SK-N-SH (cell line): ENCODE measurements around the gene XPO1. TPM values are rescaled to one million over a fixed set of nuclear protein-coding genes. Genes with fewer than 3 reads are reported as not detected.

Source experiments
- CTCF ChIA-PET: fragments of 300-600, 350-600 bp; formaldehyde crosslinking; extraction: SDS; loops from one replicate; lab custom pipeline; 2021; lab: Yijun Ruan, JAX
- POLR2A ChIA-PET: fragments of 350-600 bp; sonication (Branson Sonifier 250); formaldehyde crosslinking; extraction: SDS; loops from one replicate; lab custom pipeline; 2020; ENCODE audit warnings: antibody characterized with exemption, inconsistent platforms; lab: Yijun Ruan, JAX
- DNase-seq: peaks from one replicate; pipeline ENCODE4 v3.0.0; 2012
- H2AFZ ChIP-seq: fragments of 200-600 bp; sonication (generic); 2 replicates; pipeline ENCODE4 v1.8.1; 2016; ENCODE audit warnings: antibody characterized with exemption, mild to moderate bottlenecking, low read depth
- H3F3A ChIP-seq: fragments of 200-600 bp; sonication (generic); replicated peaks from 2 replicates; pipeline ENCODE3; 2016; ENCODE audit warnings: antibody characterized with exemption, mild to moderate bottlenecking; ENCODE audit not compliant: insufficient read depth
- H3K27ac ChIP-seq, 2 experiments: fragments of 200-500 bp in 1 of 2; fragments of 200-600 bp in 1 of 2; sonication (Bioruptor generic) in 1 of 2; sonication (generic), shearing (Covaris generic) in 1 of 2; 2 replicates each; pipeline versions ENCODE4 v1.5.1 to v1.6.1; 2014 to 2016; ENCODE audit warnings: low read depth in 2 of 2, inconsistent platforms in 1 of 2, low read length in 1 of 2, mild to moderate bottlenecking in 1 of 2, mixed read lengths in 1 of 2
- H3K27me3 ChIP-seq: fragments of 200-600 bp; sonication (generic), shearing (Covaris generic); 2 replicates; pipeline ENCODE4 v1.6.1; 2016; ENCODE audit warnings: mixed run types; ENCODE audit not compliant: insufficient read depth
- H3K36me3 ChIP-seq, 2 experiments: fragments of 200-500 bp in 1 of 2; fragments of 200-600 bp in 1 of 2; sonication (Bioruptor generic) in 1 of 2; sonication (generic) in 1 of 2; replicated peaks in 1 of 2; 2 replicates each; pipeline versions ENCODE3 to v1.5.1; 2014 to 2016; ENCODE audit warnings: low read length in 1 of 2, mild to moderate bottlenecking in 1 of 2; ENCODE audit not compliant: insufficient read depth in 2 of 2, control insufficient read depth in 1 of 2
- H3K4me1 ChIP-seq, 2 experiments: fragments of 200-500 bp in 1 of 2; fragments of 200-600 bp in 1 of 2; sonication (Bioruptor generic) in 1 of 2; sonication (generic), shearing (Covaris generic) in 1 of 2; 2 replicates each; pipeline versions ENCODE4 v1.5.1 to v1.6.1; 2014 to 2016; ENCODE audit warnings: low read depth in 1 of 2, low read length in 1 of 2, mixed run types in 1 of 2; ENCODE audit not compliant: insufficient read depth in 2 of 2, control insufficient read depth in 1 of 2
- H3K4me2 ChIP-seq: fragments of 200-600 bp; sonication (generic), shearing (Covaris generic); 2 replicates; pipeline ENCODE4 v1.6.1; 2017; ENCODE audit warnings: mixed run types
- H3K4me3 ChIP-seq, 2 experiments: fragments of 200-500 bp in 1 of 2; fragments of 200-600 bp in 1 of 2; sonication (Bioruptor generic) in 1 of 2; sonication (generic), shearing (Covaris generic) in 1 of 2; 2 replicates each; pipeline versions ENCODE4 v1.5.1 to v1.8.1; 2014 to 2016; ENCODE audit warnings: low read depth in 2 of 2, inconsistent platforms in 1 of 2, low read length in 1 of 2, mild to moderate bottlenecking in 1 of 2, mixed read lengths in 1 of 2, moderate library complexity in 1 of 2
- H3K79me2 ChIP-seq: fragments of 200-600 bp; sonication (generic); 2 replicates; pipeline ENCODE4 v1.8.1; 2017; ENCODE audit warnings: mild to moderate bottlenecking; ENCODE audit not compliant: insufficient read depth
- H3K9ac ChIP-seq: fragments of 200-600 bp; sonication (generic); 2 replicates; pipeline ENCODE4 v1.6.1; 2017; ENCODE audit warnings: mixed run types
- H3K9me2 ChIP-seq: fragments of 200-600 bp; sonication (generic); 2 replicates; pipeline ENCODE4 v1.6.1; 2017; ENCODE audit warnings: mixed run types
- H3K9me3 ChIP-seq: fragments of 200-600 bp; sonication (generic); 2 replicates; pipeline ENCODE4 v1.6.1; 2017; ENCODE audit warnings: mixed run types, mild to moderate bottlenecking, moderate library complexity
- H4K20me1 ChIP-seq: fragments of 200-600 bp; sonication (generic); 2 replicates; pipeline ENCODE4 v1.6.1; 2017; ENCODE audit warnings: mild to moderate bottlenecking, mixed run types; ENCODE audit not compliant: insufficient read depth
- EZH2phosphoT487 ChIP-seq: fragments of 200-600 bp; sonication (generic); IDR thresholded peaks from 2 replicates; pipeline ENCODE4 v1.6.1; 2017; ENCODE audit warnings: low read depth, mixed run types, mild to moderate bottlenecking, antibody characterized with exemption, moderate library complexity, borderline replicate concordance
- FOXJ3 ChIP-seq: sonication (generic); formaldehyde crosslinking; IDR thresholded peaks from 2 replicates; pipeline ENCODE4 v1.5.1; 2020; ENCODE audit warnings: mild to moderate bottlenecking, missing genetic modification reagents
- GATA2 ChIP-seq: sonication (generic); formaldehyde crosslinking; IDR thresholded peaks from 2 replicates; pipeline ENCODE4 v1.5.0; 2020; ENCODE audit warnings: mild to moderate bottlenecking, missing genetic modification reagents
- JUND ChIP-seq: IDR thresholded peaks from 2 replicates; pipeline ENCODE4 v1.4.0; 2012
- NRF1 ChIP-seq: IDR thresholded peaks from 2 replicates; pipeline ENCODE4 v1.6.1; 2012; ENCODE audit warnings: low read depth, mild to moderate bottlenecking, low read length
- SMC3 ChIP-seq: IDR thresholded peaks from 2 replicates; pipeline ENCODE4 v1.6.1; 2012; ENCODE audit warnings: low read depth, low read length, improper control_type of control experiment
- TAF1 ChIP-seq: IDR thresholded peaks from 2 replicates; pipeline ENCODE4 v1.6.1; 2012; ENCODE audit warnings: low read depth, mild to moderate bottlenecking, low read length, moderate library complexity, borderline replicate concordance
- TCF12 ChIP-seq: IDR thresholded peaks from 2 replicates; pipeline ENCODE4 v1.4.0; 2012
- WGBS: methylation state at CpG from one replicate; pipeline ENCODE4 v1.1.6; 2017; ENCODE audit warnings: low lambda C conversion rate; 5-methylcytosine and 5-hydroxymethylcytosine counted together
- polyA plus RNA-seq, 3 experiments: library from polyadenylated mRNA; depleted of rRNA; stranded (reverse); fragments of >200 nt; gene quantifications; 2 replicates each; pipeline ENCODE4 v1.2.3, GENCODE V29; 2012
- TF ChIP-seq, protein P1 (sequence below): fragments of 150-350 bp; IDR thresholded peaks from 2 replicates; pipeline ENCODE4 v1.6.1; 2016; ENCODE audit warnings: mild to moderate bottlenecking, low read depth, low read length
- TF ChIP-seq, protein P2 (sequence below): IDR thresholded peaks from 2 replicates; pipeline ENCODE4; 2012
- TF ChIP-seq, protein P3 (sequence below): IDR thresholded peaks from 2 replicates; pipeline ENCODE4 v1.4.0; 2012; ENCODE audit warnings: low read depth, borderline replicate concordance

XPO1 gene
- polyA plus RNA-seq, 1 of the 3 experiments (the other 2 are of a cell fraction) = 61.0 TPM

DNA sequence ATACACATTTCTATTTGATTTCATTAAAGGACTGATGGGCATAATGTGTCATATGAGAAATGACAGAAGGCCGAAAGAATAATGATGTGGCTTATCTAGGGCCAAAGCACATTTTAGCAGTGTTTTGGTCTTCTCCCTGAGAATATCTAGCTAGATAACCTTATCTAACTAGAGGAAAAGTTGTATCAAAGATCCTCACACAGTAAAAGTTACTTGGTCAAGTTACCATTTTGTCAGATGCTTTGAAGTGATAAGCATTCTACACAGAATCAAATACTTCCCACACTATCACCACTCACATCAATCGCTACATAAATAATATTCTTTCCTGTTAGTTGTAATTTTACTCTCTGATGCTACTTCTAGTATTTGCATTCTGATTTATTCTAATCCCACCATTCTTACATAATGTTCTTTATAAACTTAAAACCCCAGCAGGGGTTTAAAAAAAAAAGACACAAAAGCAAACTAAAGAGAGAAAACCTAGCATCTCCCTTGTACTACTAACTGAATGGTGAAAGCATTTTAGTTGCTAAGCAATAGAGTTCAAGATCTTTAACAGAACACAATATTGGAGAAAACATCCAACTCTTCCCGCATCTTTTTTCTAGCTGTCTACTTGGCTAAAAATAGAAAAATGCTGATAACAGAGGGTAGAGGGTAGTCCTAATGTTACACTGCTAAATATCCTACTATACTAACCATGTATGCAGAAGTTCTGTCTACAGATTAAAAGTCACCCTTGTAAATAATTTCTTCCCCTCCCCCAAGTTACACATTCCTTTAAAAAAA is 8.0 kb downstream of the XPO1 start (continued):
- TF ChIP-seq GATA2 (no peak), SMC3 (no peak), TAF1 (no peak), JUND (no peak)
- TF ChIP-seq, protein P1, sequence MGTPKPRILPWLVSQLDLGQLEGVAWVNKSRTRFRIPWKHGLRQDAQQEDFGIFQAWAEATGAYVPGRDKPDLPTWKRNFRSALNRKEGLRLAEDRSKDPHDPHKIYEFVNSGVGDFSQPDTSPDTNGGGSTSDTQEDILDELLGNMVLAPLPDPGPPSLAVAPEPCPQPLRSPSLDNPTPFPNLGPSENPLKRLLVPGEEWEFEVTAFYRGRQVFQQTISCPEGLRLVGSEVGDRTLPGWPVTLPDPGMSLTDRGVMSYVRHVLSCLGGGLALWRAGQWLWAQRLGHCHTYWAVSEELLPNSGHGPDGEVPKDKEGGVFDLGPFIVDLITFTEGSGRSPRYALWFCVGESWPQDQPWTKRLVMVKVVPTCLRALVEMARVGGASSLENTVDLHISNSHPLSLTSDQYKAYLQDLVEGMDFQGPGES = no peak
- TF ChIP-seq, protein P2, sequence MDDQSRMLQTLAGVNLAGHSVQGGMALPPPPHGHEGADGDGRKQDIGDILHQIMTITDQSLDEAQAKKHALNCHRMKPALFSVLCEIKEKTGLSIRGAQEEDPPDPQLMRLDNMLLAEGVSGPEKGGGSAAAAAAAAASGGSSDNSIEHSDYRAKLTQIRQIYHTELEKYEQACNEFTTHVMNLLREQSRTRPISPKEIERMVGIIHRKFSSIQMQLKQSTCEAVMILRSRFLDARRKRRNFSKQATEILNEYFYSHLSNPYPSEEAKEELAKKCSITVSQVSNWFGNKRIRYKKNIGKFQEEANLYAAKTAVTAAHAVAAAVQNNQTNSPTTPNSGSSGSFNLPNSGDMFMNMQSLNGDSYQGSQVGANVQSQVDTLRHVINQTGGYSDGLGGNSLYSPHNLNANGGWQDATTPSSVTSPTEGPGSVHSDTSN = no peak

DNA sequence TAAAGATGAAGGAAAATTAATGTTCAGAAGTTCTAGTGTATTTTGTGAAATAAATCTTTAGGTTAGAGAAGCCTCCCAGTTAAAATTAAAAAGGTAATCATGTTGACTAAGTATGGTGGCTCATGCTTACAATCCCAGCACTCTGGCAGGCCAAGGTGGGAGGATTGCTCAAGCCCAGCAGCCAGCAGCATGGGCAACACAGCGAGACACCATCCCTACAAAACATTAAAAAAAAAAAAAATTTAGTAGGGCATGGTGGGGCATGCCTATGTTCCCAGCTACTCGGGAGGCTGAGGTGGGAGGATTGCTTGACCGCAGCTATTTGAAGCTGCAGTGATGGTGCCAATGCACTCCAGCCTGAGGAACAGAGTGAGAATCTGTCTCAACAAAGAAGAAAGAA is 17.9 kb downstream of the XPO1 start:
- H3K9ac ChIP-seq = no peak overlapping the region
- peaks cover 22% of the 10 kb centered on the region for H3F3A ChIP-seq
- peaks cover 44 to 81% of the 10 kb centered on the region in 2 experiments for H3K36me3 ChIP-seq
- H3K27ac ChIP-seq = no peak overlapping the region
- POLR2A ChIA-PET = interaction anchor here (1.2 kb wide), 1 partner anchor 13 kb away, joined by 3 read pairs; no protein-coding TSS in a partner anchor
- peaks cover 100% of the 10 kb centered on the region for H3K79me2 ChIP-seq
- no peak overlapping the region for H2AFZ ChIP-seq
- peaks cover 0 to 2% of the 10 kb centered on the region in 2 experiments; a peak in 1 of 4 replicates for H3K4me1 ChIP-seq
- DNase-seq = no peak
- 96% methylated on average over 3 of the region's 3 CpGs for WGBS
- H3K9me3 ChIP-seq = no peaks in the 10 kb centered on the region
- H3K4me3 ChIP-seq = no peak overlapping the region
- H4K20me1 ChIP-seq = peaks cover 89% of the 10 kb centered on the region
- H3K9me2 ChIP-seq = no peaks in the 10 kb centered on the region
- CTCF ChIA-PET = no interaction called here
- H3K4me2 ChIP-seq = no peak overlapping the region
- no peak for TF ChIP-seq TCF12
- no peak for TF ChIP-seq FOXJ3 (CRISPR knock-in tag)
- TF ChIP-seq NRF1 = no peak
- TF ChIP-seq, protein P3, sequence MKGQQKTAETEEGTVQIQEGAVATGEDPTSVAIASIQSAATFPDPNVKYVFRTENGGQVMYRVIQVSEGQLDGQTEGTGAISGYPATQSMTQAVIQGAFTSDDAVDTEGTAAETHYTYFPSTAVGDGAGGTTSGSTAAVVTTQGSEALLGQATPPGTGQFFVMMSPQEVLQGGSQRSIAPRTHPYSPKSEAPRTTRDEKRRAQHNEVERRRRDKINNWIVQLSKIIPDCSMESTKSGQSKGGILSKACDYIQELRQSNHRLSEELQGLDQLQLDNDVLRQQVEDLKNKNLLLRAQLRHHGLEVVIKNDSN = no peak
- TF ChIP-seq EZH2phosphoT487 = no peak
- TF ChIP-seq GATA2 = no peak
- no peaks in the 10 kb centered on the region for H3K27me3 ChIP-seq
